HG03457 (cell line): ENCODE data around the gene CRYAA.
"Not testable (repeated sequence)": the region's sequence is repeated elsewhere in the genome, so short reads cannot be mapped to it uniquely, and the experiment has no call there.

ENCODE experiments used
- ATAC-seq: cut with Tn5 transposase; IDR thresholded peaks from one replicate; pipeline ENCODE4 v1.9.1; 2021; ENCODE audit warnings: moderate number of reproducible peaks; ENCODE audit not compliant: unreplicated experiment

The CRYAA gene

GRCh38 chr21:43177043-43177906, 8.5 kb downstream of the CRYAA start:
- ATAC-seq, result peak; percentile 44

- ATAC-seq, result not testable (repeated sequence)
These were observed 9.5 kb downstream of the CRYAA start for GRCh38 chr21:43178175-43178826.

- not testable (repeated sequence) for ATAC-seq
These were observed 12.2 kb downstream of the CRYAA start for GRCh38 chr21:43181033-43181432.

GRCh38 chr21:43187268-43187667, 18.5 kb downstream of the CRYAA start:
- not testable (repeated sequence) for ATAC-seq

- ATAC-seq, result no peak
These were observed 18.9 kb downstream of the CRYAA start for GRCh38 chr21:43187715-43188114.

- ATAC-seq, result no peak
These were observed 19.4 kb downstream of the CRYAA start for GRCh38 chr21:43188181-43188580.

- ATAC-seq, result no peak
These were observed 19.9 kb downstream of the CRYAA start for GRCh38 chr21:43188592-43189210.

- no peak for ATAC-seq
These were observed 21.1 kb downstream of the CRYAA start for GRCh38 chr21:43189936-43190335.

- ATAC-seq, result no peak
These were observed 21.7 kb downstream of the CRYAA start for GRCh38 chr21:43190544-43190943.

GRCh38 chr21:43190951-43191350, 22.1 kb downstream of the CRYAA start:
- ATAC-seq, result no peak

- no peak for ATAC-seq
These were observed 22.7 kb downstream of the CRYAA start for GRCh38 chr21:43191521-43191920.

GRCh38 chr21:43191971-43192370, 23.2 kb downstream of the CRYAA start:
- ATAC-seq, result no peak

GRCh38 chr21:43192501-43193081, 23.8 kb downstream of the CRYAA start:
- no peak for ATAC-seq

- no peak for ATAC-seq
These were observed 24.4 kb downstream of the CRYAA start for GRCh38 chr21:43193088-43193650.

- ATAC-seq, result no peak
These were observed 25.0 kb downstream of the CRYAA start for GRCh38 chr21:43193651-43194302.

GRCh38 chr21:43194303-43195120, 25.7 kb downstream of the CRYAA start:
- ATAC-seq, result no peak

- ATAC-seq, result no peak
These were observed 26.6 kb downstream of the CRYAA start for GRCh38 chr21:43195121-43196021.

GRCh38 chr21:43196826-43197225, 28.0 kb downstream of the CRYAA start:
- no peak for ATAC-seq

GRCh38 chr21:43198376-43198775, 29.6 kb downstream of the CRYAA start:
- no peak for ATAC-seq
